GM21526 (cell line): ENCODE measurements around the gene GMPPB.
"Not testable (repeated sequence)": the region's sequence is repeated elsewhere in the genome, so short reads cannot be mapped to it uniquely, and the experiment has no call there.

Source experiments
- ATAC-seq: cut with Tn5 transposase; IDR thresholded peaks from one replicate; pipeline ENCODE4 v1.9.1; 2021; ENCODE audit warnings: moderate library complexity; ENCODE audit not compliant: unreplicated experiment, low FRiP score

Gene GMPPB

GRCh38 chr3:49723628-49724551 lies at the start of gene GMPPB:
Gene GMPPB (minus strand): TSS chr3:49723951. CDS start chr3:49723726, 225 bp downstream.
- peak; percentile 65 for ATAC-seq

GRCh38 chr3:49772703-49773102 lies 49.0 kb upstream of the GMPPB start:
- no peak for ATAC-seq

GRCh38 chr3:49771340-49771938 lies 47.7 kb upstream of the GMPPB start:
- ATAC-seq = no peak

- no peak for ATAC-seq
These were observed 46.2 kb upstream of the GMPPB start for GRCh38 chr3:49769926-49770325.

GRCh38 chr3:49769286-49769915 lies 45.6 kb upstream of the GMPPB start:
- no peak for ATAC-seq

- ATAC-seq = no peak
These were observed 40.2 kb upstream of the GMPPB start for GRCh38 chr3:49763981-49764380.

GRCh38 chr3:49761661-49762060 lies 37.9 kb upstream of the GMPPB start:
- no peak for ATAC-seq

DNA sequence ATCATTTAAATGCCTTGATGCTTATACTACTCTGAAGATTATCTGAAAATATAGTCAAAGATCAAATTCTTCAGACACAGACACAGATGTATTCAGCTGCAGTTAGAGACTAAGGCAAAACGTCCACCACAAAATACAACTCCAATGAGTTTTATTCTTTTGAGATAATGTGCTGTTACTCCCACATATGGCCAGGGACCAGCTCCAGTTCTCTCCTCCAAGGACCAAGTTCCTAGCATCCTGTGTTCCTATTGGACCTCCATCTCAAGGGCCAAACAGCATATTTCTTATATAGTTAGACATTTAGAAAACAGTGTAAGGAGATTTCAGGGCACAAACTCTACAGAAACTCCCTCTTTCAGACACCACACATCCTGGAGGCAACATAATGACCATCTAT lies 35.5 kb upstream of the GMPPB start:
- ATAC-seq = no peak

GRCh38 chr3:49757197-49757596 lies 33.4 kb upstream of the GMPPB start:
- no peak for ATAC-seq

DNA sequence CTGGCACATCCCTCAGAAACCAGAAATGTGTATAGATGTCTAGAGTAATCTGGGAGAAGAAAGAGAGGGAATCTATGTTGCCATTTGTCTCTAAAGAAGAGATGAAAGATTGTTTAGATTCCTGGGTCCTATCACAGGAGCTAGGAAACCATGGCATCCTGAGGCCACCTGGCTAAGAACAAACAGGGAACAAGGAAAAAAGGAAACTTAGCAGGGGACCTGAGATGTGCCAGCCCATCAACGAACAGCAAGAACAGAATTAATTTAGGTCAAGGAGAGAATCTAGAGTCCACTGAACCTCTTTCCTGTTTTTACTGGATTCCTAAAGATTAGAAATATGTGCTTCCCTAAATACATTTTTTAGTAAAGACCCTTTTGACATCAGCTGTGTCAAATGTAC lies 32.3 kb upstream of the GMPPB start:
- ATAC-seq = no peak

DNA sequence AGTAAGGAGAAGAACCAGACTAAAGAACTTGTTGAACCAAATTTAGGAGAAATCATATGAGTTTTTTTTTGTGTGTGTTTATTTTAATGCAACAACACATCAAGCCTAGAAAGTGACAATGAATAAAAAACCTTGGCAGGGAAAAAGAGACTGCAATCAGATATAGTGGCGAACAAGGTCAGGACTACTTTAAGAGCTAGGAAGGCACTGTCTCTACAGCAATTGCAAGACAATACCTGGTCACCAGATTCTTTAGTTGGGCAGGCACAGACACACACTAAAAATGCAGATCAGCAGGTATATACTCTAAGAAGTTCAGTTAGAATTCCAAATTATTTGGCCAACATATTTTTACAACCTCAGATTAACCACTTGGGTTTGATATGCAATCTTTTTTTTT lies 30.8 kb upstream of the GMPPB start:
- ATAC-seq = no peak

DNA sequence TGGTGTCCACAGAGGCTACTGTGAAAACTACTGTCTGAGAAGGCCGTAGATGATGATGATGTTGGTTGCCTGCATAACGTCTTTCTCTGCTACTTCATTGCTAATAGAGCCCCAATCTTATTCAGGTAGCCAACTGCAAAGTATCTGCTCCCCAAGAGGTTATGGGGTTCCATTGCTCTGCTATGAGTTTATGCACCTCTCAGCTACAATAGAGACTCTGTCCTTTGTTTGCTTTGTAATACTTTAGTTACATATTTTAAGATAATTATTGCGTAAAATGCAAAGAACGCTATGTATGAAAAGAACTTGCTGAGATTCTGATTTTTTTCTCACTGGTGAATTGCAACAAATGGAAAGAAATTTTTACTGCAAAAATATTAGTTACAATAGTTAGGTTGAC lies 27.8 kb upstream of the GMPPB start:
- ATAC-seq = no peak

GRCh38 chr3:49750056-49750455 lies 26.3 kb upstream of the GMPPB start:
- ATAC-seq = no peak

GRCh38 chr3:49748874-49749273 lies 25.1 kb upstream of the GMPPB start:
- ATAC-seq = not testable (repeated sequence)

- no peak for ATAC-seq
These were observed 24.2 kb upstream of the GMPPB start for GRCh38 chr3:49747792-49748480.

DNA sequence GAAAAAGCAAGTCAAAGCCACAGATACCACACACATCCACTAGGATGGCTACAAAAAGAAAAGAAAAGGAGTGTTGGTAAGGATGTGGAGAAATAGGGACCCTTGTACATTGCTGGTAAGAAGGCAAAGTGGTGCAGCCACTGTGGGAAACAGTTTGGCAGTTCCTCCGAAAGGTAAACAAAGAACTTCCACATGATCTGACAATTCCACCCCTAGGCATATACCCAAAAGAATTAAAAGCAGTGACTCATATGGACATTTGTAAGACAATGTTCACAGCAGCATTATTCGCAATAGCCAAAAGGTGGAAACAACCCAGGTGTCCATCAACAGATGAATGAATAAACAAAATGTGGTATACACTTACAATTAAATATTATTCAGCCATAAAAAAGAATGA lies 22.2 kb upstream of the GMPPB start:
- no peak for ATAC-seq

- ATAC-seq = no peak
These were observed 16.7 kb upstream of the GMPPB start for GRCh38 chr3:49740427-49740826.

GRCh38 chr3:49738067-49738713 lies 14.4 kb upstream of the GMPPB start:
- ATAC-seq = no peak

DNA sequence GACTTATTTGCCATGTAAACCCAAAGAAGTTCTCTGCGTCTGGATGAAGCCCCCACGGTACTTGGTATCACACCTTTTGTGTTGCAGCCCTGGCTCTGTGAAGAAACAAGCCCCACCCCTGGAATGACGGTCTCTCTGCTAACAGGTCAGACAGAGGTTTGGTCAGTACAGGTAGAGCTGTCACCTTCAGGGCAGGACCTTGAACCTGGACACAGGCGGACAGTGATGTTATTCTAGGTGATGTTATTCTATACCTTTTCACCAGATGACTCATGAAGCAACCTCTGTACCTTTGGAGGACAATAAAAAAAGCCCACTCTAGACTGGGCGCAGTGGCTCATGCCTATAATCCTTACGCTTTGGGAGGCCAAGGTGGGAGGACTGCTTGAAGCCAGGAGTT lies 11.0 kb upstream of the GMPPB start:
- ATAC-seq = no peak

DNA sequence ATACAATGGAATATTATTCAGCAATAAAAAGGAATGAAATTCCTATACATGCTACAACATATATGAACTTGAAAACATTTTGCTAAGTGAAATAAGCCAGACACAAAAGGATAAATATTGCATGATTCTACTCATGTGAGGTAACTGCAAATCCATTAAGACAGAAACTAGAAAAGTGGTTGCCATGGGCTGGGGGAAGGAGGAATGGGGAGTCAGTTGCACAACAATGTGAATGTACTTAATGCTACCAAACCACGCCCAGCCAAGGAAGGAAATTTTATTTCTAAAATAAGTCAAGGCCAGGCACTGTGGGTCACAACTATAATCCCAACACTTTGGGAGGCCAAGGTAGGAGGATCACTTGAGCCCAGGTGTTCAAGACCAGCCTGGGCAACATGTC lies 9.8 kb upstream of the GMPPB start:
- ATAC-seq = no peak
